GM21360 (cell line): ENCODE data around the gene TBXAS1.
"Not testable (repeated sequence)": the region's sequence is repeated elsewhere in the genome, so short reads cannot be mapped to it uniquely, and the experiment has no call there.

ENCODE experiments used
- ATAC-seq: cut with Tn5 transposase; IDR thresholded peaks from one replicate; pipeline ENCODE4 v1.9.1; 2021; ENCODE audit warnings: mild to moderate bottlenecking, moderate library complexity; ENCODE audit not compliant: unreplicated experiment

TBXAS1 gene

GRCh38 chr7:139913021-139913844, 84.2 kb downstream of the TBXAS1 start:
- ATAC-seq, result no peak

DNA sequence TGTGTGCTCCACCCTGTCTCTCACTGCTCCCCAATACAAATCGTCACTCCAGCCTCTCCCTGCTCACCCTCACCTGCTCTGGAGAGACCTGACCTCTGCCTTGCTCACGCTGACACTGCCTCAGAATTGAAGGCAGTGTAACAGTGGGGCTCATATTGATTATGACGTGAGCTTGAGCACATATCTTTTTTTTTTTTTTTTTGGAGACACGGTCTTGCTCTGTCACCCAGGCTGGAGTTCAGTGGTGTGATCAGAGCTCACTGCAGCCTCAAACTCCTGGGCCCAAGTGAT, 84.7 kb downstream of the TBXAS1 start:
- ATAC-seq, result no peak

GRCh38 chr7:139914306-139915267, 85.5 kb downstream of the TBXAS1 start:
- no peak for ATAC-seq

DNA sequence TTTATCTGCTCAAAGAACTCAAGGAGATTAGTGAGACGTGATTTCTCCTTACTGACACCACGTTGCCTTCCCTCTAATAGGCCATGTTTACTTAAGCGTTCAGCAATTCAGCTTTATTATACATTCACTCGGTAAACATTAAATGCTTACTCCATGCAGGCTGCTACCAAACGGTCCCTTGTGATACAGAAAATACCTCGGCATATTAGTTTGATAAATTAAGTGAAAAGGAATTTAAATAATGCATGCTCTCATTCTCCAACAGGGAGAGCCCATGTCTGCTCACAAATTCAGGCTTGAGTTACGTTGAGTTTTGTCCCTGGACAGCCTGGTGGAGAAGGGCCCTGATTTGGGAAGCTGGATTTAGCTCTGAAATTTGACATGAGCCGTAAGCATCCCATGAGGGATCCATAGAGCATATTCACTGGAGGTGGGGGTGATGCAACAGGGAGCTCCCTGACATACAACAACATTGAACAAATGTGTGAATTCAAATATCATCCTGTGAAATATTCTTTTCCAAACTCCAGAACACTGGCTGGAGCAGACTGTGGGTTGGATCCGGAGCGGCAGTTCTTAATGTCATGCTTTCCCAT, 86.3 kb downstream of the TBXAS1 start:
- no peak for ATAC-seq

DNA sequence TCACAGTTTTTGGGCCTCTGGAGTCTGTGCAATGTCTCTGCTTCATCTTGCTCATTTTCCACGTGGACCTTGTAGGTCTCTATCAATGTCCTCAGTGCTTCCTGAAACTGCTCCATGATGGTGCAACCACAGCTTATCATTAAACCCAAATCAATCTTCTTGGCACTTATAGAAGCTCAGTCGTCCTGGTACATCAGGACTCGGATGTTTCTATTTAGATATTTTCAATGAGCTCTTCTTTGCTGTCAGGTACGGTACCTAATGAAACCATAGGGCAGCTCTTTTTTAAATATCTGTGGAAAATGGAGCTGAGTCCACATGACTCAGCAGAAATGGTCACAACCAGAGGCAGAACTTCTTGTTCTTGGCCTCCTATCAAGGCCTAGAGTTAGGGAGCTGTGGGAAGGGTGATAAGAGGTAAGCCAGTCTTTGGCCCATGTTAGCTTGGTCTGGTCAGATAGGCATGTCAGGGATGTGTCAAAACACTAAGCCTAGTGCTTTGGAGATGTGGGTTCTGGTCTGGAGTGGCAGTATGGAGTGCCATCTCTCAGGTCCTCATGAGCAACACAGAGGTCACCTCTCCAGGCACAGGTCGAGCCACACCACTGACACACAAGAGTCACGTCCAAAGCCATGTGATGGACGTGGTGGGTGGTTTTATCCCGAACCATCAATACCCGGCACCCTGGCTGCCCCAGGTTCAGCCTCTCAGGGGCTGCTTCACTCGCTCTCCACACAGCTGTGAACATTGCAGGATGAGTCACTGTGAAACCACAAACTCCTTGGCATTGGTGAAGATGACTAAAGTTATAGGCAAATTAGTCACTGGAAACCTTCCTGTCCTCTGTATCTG, 87.0 kb downstream of the TBXAS1 start:
- ATAC-seq, result peak; percentile 80

GRCh38 chr7:139916717-139917395, 87.8 kb downstream of the TBXAS1 start:
- peak; percentile 69 for ATAC-seq

GRCh38 chr7:139917851-139918250, 88.8 kb downstream of the TBXAS1 start:
- no peak for ATAC-seq

DNA sequence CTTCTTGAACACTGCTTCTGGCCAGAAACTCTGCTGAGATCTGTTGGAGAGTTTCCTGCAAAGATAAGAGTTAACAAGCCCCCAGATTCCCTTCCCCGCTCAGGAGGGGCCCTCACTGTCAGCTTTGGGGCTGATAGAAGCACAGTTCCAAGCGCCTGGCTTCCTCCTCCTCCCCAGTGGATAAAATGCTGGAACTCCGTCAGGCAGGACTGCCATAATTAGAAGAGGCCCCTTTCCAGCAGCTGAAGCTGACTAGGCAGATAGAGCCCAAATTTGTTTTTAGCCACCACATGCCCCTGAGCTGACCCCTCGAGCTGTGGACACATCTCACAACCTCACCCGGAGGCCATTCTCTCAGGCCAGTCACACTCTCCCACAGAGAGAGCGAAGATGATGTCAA, 89.4 kb downstream of the TBXAS1 start:
- no peak for ATAC-seq

GRCh38 chr7:139923090-139923489, 94.0 kb downstream of the TBXAS1 start:
- no peak for ATAC-seq

DNA sequence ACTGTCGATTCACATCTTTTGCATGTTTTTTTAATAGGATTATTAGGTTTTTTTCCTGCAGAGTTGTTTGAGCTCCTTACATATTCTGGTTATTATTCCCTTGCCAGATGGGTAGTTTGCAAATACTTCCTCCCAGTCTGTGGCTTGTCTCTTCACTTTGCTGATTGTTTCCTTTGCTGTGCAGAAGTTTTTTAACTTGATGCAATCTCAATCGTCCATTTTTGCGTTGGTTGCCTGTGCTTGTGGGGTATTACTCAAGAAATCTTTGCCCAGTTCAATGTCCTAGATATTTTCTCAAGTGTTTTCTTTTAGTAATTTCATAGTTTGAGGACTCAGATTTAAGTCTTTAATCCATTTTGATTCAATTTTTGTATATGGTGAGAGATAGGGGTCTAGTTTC, 95.4 kb downstream of the TBXAS1 start:
- ATAC-seq, result no peak

DNA sequence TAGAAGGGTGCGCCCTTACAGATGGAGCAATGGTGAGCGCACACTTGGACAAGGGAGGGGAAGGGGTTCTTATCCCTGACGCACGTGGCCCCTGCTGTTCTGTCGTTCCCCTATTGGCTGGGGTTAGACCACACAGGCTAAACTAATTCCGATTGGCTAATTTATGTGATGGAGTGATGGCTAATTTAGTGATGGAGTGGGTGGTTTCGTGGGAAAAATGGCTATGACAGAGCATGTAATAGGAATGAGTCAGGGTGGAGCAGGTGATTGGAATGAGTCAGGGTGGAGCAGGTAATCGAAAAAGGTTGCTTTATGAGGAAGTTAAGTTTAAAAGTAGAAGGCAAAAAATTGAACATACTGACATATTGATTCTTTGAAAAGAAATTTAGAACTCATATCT, 100.2 kb downstream of the TBXAS1 start:
- ATAC-seq, result not testable (repeated sequence)

- ATAC-seq, result no peak
These were observed 101.4 kb downstream of the TBXAS1 start for GRCh38 chr7:139930286-139930965.

DNA sequence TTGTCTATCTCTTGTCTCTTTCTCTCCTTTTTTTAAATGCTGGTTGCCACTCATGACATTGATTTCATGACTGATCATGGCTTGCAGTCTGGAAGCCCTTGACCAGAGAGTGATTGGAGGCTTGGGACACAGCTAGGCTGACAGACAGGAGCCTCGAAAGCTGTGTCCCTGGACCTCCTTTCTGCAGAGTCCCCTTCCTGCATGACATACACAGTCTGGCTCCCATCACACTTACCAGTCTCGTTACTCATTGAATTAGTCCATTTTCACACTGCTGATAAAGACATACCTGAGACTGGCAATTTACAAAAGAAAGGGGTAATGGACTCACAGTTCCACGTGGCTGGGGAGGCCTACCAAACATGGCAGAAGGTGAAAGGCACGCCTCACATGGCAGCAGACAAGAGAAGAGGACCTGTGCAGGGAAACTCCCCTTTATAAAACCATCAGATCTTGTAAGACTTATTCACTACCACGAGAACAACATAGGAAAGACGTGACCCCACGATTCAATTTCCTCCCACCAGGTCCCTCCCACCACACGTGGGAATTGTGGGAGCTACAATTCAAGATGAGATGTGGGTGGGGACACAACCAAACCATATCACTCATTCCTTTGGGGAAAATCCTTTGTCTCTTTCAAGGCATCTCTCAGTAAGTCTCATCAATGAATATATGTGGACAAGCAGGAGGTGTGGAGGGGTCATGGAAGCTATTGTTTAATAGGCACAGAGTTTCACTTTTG, 102.3 kb downstream of the TBXAS1 start:
- ATAC-seq, result no peak

GRCh38 chr7:139932531-139932930, 103.5 kb downstream of the TBXAS1 start:
- no peak for ATAC-seq

DNA sequence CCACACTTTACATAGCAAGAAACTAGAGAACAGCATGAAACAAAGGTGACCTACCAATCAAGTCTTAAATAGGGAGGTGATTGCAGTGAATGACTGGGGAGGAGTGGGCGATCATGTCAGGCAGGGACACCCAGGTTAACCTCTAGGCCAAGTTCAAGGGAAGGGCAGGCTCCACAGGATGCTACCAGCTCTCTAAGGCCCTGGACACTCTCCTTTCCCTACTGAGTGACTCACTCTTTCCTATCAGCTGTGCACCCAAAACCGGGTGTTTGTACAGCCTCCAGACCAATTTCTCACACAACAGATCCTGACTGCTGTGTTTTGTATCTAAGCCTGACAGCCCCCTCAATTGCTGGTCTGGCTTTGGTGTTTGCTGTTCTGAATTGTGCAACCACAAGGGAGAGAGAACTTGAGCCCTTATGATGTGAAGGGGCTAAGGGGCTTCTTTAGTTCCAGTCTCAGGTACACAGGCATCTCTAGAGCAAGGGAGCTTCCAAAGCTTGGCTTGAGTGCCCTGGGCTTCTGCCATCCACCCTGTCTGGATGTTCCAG, 107.8 kb downstream of the TBXAS1 start:
- no peak for ATAC-seq

DNA sequence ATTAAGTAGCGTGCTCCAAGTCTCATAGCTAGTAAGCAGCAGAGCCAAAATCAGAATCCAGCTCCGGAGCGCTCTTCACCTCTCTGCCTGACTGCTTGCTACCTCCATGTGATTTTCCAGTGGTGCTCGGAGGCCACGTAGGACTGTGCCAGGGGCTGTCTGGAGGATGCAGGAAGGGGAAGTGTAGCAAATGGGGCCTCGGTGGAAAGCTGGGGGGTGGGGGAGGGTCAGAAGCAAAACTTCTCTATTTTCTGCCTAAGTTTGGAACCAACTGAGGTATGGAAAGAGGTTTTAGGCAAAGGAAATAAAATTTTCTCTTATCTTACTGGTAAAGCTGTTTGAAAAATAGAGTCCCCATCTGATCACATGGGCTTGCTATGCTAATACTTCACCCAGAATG, 108.7 kb downstream of the TBXAS1 start:
- no peak for ATAC-seq

- no peak for ATAC-seq
These were observed 111.8 kb downstream of the TBXAS1 start for GRCh38 chr7:139940866-139941265.

DNA sequence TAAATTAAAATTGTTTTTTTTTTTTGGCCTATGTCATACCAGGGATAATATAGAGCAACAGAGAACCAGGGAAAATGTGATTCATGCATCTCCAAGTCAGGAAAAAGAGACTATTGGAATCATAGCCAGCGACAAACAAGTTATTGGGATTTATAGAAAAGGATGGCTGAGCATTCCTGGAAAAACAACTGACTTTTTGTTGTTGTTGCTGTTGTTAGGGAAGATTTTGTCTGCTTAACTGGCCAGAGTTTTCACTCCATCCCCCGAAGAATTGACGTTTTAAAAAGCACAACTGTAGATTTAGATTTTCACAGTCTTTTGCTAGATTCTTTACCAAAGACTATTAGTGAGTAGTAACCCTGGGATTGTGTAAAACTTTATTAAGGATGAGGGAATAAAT, 112.4 kb downstream of the TBXAS1 start:
- ATAC-seq, result no peak

- ATAC-seq, result no peak
These were observed 112.8 kb downstream of the TBXAS1 start for GRCh38 chr7:139941866-139942265.
